GM21619 (cell line): ENCODE data around the gene CHRDL2.
"Not testable (repeated sequence)": the region's sequence is repeated elsewhere in the genome, so short reads cannot be mapped to it uniquely, and the experiment has no call there.

Experiments used
- ATAC-seq: cut with Tn5 transposase; IDR thresholded peaks from one replicate; pipeline ENCODE4 v1.9.1; 2021; ENCODE audit not compliant: unreplicated experiment

The CHRDL2 gene, protein sequence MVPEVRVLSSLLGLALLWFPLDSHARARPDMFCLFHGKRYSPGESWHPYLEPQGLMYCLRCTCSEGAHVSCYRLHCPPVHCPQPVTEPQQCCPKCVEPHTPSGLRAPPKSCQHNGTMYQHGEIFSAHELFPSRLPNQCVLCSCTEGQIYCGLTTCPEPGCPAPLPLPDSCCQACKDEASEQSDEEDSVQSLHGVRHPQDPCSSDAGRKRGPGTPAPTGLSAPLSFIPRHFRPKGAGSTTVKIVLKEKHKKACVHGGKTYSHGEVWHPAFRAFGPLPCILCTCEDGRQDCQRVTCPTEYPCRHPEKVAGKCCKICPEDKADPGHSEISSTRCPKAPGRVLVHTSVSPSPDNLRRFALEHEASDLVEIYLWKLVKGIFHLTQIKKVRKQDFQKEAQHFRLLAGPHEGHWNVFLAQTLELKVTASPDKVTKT

DNA sequence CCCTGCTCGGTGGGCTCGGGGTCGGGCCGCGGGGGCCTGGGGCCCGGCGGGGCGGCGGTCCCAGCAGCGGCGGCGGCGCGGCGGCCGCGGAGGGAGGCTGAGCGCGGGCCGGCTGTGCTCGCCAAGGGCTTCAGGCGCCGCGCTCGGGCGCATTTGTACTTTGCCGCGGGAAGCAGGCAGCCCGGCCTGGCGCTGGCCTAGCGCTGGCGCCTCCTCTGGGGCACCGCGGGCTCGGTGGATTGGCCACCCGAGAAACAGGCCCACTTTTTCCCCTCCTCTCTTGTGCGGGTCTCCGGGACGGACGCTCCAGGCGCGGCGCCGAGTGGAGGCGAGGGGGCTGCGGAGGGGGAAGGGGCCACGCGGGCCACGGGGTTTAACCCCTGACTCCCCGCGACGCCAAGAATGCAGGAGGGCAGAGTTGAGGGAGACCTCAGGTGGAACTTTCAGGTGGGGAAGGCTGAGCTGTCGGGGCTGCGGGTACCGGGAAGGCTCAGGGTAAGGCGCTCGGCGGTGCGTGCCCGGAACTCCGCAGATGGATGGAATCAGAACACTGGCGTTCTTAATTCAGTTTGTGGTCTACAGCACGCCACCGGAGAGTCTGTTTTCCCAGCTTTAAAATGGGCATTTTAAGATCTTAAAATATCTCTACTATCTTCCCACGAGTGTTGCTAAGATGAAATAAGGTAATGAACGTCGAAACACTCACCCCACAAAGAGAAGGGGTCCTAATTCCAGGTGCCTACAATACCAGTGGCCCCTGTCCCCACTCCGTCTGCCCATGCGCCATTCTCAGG lies at the start of gene CHRDL2:
CHRDL2 (minus strand) TSS at position 126 of the 794 bp plus-strand sequence. CDS start 538 bp downstream, outside the sequence.
- ATAC-seq, result no peak

DNA sequence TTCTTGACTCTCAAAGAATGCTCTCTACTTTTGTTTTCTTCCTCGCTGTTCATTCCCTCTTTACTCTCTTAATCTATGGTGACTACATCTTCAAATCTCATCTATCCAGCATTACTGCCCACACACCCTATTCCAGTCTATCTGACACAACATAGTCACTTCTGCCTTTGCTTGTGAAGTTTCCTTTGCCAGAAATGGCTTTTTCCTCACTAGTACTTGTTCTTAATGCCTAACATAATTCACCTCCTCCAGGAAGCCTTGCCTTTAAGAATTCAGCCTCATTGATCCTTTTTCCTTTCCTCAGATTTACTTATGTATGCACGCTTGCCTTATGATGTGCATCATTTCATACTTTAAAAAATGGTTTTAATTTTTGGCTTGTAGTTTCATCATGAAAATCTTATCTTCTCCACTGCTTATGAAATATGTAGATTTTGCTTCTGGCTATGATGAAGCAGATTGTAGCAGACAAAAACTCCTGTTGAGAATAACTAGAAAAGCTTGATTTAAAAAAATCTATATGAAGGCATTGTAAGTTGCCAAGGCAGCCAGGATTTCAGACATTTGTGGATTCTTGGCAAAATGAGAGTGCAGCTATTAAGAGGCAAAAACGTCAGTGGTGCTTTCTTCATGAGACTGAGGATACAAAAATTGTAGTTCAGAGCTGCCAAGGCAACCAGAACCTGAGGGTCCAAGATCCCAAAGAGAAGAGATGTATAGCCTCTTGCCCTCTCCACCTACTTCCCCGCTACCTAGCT lies 49.2 kb upstream of the CHRDL2 start:
- no peak for ATAC-seq

DNA sequence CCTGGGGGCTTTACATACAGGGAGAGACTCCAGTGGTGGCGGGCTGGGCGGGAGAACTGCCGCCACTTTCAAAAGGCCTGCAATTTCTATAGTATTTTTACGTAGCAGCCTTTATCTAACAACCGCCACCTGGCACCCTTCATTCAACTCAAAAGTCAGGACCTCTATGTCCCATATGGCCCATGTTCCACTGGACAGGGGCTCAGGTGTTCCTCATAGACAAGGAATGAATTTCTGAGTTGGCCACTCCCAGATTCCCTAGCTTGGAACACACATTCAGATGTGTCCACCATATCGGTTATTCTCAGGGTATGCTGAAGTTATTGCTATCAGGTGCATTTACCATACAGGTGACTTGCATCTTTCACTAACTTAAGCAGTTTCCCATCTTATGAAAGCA lies 47.4 kb upstream of the CHRDL2 start:
- ATAC-seq, result no peak

DNA sequence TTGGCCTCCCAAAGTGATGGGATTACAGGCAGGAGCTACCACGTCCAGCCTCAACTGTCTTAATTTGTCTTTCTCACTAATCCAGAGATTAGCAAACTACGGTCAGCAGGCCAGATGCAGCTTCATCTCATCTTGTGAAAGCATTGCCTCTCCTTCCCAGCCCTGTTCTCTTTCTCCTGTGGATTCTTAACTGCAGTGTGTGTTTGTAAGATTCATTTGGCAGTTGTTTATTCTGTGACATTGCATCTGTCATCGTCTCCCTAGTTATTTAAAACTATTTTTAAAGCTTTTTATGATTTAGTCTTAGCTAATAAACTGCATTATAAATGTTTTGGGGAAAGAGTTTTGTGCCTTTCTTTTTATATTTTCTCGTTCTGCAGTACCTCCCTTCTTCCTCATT lies 46.7 kb upstream of the CHRDL2 start:
- no peak for ATAC-seq

DNA sequence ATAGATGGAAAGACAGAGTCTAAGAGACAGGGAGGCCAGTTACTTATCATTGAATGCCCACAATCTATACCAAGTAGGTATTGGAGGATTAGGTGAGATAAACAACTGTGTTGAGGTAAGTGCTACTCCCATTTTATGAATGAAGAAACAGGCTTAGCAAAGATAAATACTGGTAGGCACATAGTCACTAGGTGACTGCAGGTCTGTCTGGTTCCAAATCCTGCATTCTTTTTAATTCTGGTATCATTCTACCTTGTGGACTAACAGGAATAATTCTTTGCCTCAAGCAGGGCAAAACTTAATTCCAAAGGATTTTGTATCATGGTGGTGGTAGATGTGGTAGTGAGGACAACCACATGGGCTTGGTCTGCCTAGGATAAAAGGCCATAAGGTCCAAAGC lies 45.8 kb upstream of the CHRDL2 start:
- no peak for ATAC-seq

DNA sequence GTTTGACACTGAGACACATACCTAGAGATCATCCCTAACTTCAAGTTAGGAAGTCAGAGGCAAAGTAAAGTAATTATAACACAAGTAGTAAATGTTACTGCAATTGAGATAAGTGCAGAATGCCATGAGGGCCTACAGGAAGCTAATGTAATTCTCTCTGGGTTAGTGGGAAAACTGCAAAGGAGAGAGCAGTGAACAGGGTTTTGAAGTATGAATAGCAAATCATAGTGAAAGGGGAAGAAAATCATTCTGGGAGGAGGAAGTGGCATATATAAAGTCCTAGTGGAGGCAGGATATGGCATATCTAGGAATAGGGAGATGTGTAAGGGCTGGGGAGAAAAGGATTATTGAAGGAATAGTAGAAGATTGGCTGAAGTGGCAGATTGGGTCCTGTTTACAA lies 45.3 kb upstream of the CHRDL2 start:
- ATAC-seq, result no peak

DNA sequence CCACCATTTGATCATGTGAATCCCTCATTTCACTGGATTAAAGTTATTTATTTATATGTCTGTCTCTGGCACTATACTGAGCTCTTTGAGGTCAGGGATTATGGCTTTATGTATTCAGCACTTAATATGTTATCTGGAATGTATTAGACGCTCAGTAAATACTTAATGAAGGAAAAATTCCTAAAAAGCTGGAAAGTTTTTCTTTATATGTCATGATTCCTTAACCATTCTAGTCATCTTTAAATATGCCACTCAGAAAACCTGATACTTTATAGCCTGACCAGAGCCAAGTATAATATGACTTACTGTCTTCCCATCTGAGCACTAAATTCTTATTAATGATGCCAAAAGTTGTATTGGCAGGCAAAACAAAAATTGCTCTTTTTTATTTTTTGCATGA lies 44.5 kb upstream of the CHRDL2 start:
- ATAC-seq, result no peak

DNA sequence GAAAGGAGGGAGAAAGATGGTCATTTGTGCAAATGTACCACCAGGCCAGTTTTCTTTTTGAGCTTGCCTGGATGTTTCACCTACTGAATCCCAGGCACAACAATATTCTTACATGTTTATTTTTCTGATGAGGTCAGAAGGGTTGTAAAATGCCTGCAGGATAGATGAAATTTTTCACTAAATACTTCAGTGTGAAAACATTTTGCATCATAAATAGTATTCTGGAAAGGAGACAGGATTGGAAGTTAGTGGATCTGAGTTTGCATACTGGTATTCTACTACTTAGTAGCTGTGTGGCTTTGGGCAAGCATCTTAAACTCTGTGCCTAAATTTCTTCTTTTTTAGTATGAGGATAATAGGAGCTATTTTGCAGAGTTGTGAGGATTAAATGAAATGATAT lies 42.2 kb upstream of the CHRDL2 start:
- no peak for ATAC-seq

DNA sequence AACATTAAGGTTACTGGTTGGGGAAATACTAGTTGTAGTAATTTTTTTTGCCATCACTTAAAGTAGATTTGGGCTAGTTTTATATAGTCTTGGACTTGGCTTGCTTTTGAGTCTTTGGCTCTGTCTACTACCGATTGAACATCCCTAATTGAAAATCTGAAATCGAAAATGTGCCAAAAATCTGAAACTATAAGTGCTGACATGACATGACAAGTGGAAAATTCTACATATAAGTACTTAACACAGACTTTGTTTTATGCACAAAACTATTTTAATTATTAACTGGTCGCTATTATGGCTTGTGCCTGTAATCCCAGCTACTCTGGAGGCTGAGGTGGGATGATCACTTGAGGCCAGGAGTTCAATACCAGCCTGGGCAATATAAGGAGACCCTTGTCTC lies 39.9 kb upstream of the CHRDL2 start:
- ATAC-seq, result no peak

DNA sequence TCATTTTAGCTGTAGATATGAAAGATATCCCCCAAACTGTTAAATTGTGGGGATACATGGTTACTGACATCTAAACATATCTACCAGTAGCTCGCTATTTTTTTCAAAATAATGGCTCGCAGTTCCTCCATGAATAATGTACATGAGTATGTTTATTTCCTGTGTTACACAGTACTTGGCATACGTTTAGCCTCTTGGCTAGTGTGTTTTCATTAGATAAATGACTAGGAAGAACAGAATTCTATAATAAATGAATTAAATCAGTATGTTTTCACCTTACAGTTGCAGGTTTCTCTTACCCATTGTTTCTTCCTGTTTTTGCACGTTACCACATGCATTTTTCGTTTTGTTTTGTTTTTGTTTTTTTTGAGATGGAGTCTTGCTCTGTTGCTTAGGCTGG lies 39.2 kb upstream of the CHRDL2 start:
- ATAC-seq, result no peak

DNA sequence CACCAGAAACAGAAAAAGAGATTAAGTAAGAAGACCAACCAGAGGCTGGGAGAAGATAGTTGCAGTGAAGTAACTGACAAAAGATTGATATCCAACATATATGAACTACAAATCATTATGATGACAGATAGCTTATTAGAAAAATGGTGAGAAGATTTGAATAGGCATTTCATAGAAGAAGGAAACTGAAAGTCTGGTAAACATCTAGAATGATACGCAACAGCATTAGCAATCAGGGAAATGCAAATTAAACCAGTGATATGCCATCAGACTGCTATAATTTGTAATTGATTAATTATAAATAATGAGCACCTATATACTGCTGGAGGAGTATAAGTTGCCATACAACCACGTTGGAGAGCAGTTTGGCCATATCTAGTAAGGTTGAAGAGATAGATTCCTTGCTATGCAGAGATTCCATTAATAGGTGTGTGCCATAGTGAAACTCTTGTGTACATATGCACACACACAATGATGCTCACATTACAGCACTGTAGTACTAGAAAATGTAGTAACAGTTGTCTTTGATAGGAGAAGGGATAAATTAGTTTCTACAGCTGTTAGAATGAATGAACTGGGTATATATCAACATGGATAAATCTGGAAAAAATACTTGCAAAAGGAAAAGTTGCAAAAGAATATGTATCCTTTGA lies 38.0 kb upstream of the CHRDL2 start:
- no peak for ATAC-seq

DNA sequence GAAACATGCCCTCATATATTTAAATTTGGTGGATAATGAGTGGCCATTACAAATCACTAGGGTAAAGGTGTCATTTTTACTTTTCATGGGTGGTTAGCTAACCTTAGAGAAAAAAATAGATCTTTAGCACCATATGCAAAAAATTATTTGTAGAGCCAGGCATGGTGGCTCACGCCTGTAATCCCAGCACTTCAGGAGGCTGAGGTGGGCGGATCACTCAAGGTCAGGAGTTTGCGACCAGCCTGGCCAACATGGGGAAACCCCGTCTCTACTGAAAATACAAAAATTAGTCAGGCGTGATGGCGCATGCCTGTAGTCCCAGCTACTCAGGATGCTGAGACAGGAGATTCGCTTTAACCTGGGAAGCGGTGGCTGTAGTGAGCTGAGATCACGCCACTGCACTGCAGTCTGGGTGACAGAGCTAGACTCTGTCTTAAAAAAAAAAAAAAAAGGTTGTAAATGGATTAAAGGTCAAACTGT lies 37.0 kb upstream of the CHRDL2 start:
- not testable (repeated sequence) for ATAC-seq

DNA sequence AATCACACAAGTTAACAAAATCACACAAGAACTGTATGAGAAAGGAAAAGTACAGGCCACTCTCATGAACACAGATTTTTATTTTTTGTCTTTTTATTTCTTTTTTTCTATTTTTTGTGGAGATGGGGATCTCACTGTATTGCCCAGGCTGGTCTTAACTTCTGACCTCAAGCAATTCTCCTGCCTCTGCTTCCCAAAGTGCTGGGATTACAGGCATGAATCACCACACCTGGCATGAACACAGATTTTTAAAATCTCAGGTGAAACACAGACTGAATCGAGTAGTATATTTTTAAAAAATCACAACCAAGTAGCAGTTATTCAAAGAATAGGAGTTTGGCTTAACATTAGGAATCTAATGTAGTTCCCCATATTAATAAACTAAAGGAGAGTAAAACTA lies 35.7 kb upstream of the CHRDL2 start:
- ATAC-seq, result no peak

DNA sequence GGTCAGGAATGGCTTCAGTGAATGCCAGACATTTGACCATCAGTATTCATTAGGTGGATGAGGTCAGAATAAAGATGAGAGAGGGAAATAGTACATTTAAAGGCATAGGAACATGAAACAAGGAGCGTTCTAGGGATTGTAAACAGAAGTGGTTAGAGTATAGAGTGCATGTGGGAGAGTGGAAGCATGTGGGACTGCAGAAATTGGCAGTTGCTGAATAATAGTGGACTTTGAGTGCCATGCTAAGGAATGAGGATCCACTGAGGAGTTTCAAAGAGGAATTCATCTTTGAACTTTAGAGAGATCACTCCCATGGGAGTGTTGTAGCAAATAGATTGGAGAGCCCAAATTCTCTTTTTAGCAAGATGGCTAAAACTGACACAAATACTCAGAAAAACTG lies 25.3 kb upstream of the CHRDL2 start:
- no peak for ATAC-seq

DNA sequence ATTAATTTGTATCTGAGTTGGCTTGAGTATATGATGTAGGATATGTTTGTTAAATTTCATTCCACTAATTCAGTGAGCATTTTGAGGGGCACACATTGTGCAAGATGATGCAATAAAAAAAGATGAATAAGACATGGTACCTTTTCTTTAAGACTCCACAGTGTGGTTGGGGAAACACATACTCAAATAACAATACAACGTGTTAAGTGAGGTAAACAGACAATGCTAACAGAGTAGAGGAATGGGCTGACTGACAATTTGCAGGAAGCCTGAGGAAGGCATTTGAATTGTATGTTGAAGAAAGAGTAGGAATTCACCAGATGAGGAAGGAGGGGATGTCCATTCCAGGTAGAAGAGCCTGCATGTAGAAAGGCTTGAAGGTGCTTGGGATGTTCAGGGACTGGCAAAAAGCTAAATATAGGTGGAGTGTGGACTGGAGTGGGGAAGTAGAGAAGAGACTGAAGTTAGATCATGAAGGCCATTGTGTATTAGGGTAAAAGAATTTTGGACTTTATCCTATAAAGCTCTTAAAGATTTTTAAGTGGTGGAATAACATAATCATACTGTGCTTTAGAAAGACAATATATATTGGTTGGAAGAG lies 24.3 kb upstream of the CHRDL2 start:
- no peak for ATAC-seq

DNA sequence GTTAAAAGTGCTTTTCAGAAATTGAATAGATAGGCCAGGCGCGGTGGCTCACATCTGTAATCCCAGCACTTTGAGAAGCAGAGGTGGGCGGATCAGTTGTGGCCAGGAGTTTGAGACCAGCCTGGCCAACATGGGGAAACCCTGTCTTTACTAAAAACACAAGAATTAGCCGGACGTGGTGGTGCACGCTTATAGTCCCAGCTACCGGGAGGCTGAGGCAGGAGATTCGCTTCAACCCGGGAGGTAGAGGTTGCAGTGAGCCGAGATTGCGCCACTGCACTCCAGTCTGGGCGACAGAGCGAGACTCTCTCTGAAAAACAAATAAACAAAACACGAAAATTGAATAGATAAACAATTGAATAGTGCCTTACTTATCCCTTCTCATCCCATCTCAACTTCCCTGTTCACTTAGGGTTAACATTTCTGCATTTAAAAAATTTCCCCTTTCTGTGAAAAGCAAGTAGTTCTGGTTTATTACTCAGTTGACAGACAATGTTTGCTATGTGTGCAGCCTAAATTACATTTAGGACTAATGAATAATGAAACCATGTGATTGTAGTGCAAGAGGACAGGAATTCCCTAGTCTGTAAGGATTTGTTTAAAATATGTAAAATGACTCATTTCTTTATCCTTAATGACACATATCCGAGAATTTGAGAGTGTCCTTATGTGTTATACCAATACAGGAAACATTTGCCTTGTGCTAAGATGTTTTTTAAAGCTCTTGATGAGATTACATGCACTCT lies 23.5 kb upstream of the CHRDL2 start:
- ATAC-seq, result peak; percentile 50

DNA sequence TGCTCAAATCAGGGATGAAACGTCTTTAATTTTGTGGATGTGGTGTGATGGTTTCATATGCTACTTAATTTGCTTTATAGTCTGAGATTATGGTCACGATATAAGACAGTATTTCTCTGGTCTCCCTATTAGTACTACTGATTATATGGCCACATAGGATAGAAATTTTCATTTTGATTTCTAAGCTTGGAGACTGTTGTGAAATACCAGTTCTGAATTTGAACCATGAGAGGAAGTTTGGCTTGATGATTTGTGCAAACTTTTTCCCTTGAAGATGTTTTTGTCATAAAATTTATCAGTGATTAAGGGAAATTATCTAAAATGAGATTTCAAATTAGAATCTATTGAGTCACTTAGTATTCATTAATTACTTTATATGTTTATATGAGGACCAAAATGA lies 20.1 kb upstream of the CHRDL2 start:
- no peak for ATAC-seq

DNA sequence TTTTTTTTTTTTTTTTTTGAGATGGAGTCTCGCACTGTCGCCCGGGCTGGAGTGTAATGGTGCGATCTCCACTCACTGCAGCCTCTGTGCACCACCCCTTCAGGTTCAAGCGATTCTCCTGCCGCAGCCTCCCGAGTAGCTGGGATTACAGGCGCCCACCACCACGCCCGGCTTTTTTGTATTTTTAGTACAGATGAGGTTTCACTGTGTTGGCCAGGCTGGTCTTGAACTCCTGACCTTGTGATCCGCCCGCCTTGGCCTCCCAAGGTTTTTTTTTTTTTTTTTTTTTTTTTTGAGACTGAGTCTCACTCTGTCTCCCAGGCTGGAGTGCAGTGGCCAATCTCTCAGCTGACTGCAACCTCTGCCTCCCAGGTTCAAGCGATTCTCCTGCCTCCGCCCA lies 19.4 kb upstream of the CHRDL2 start:
- not testable (repeated sequence) for ATAC-seq

DNA sequence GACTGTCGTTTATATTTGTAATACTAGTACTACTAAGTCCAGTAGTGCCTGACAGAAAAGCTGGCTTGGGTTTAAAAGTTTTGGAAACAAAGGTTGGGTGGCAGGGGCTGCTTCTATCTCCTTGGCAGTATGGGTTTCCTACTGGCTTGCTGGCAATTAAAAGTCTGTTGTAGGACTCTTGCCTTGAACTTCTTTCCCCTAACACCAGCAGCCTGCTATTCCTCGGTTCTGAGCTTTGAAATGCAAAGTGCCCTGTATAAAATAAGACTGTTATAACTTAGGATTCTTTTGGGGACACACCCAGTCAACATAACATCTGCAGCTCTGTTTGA lies 18.7 kb upstream of the CHRDL2 start:
- no peak for ATAC-seq
